Parathyroid adenoma (tissue), 2 donors: ENCODE data around the gene ENPP5.
"Not testable (repeated sequence)": the region's sequence is repeated elsewhere in the genome, so short reads cannot be mapped to it uniquely, and the experiment has no call there.

ENCODE experiments used
- H2AFZ ChIP-seq: fragments of 300-600 bp; sonication (generic); one replicate; pipeline ENCODE4 v1.7.0; 2017; ENCODE audit warnings: antibody characterized with exemption, mild to moderate bottlenecking
- H3K27ac ChIP-seq: fragments of 300-600 bp; sonication (generic); one replicate; pipeline ENCODE4 v1.7.0; 2017
- H3K27me3 ChIP-seq: fragments of 300-600 bp; sonication (generic); one replicate; pipeline ENCODE4 v1.7.0; 2017; ENCODE audit warnings: low read length; ENCODE audit not compliant: control insufficient read depth, insufficient read depth
- H3K36me3 ChIP-seq: fragments of 300-600 bp; sonication (generic); one replicate; pipeline ENCODE4 v1.7.0; 2017; ENCODE audit warnings: low read length; ENCODE audit not compliant: control insufficient read depth, insufficient read depth
- H3K4me1 ChIP-seq: fragments of 300-600 bp; sonication (generic); one replicate; pipeline ENCODE4 v1.7.0; 2017; ENCODE audit warnings: control low read depth
- H3K4me2 ChIP-seq: fragments of 300-600 bp; sonication (generic); one replicate; pipeline ENCODE4 v1.7.0; 2017; ENCODE audit warnings: low read length
- H3K4me3 ChIP-seq: fragments of 300-600 bp; sonication (generic); one replicate; pipeline ENCODE4 v1.7.0; 2017; ENCODE audit warnings: low read depth, low read length
- H3K79me2 ChIP-seq: fragments of 300-600 bp; sonication (generic); one replicate; pipeline ENCODE4 v1.7.0; 2017; ENCODE audit warnings: control low read depth
- H3K9ac ChIP-seq: fragments of 300-600 bp; sonication (generic); one replicate; pipeline ENCODE4 v1.7.0; 2017; ENCODE audit warnings: mild to moderate bottlenecking
- H3K9me3 ChIP-seq: fragments of 300-600 bp; sonication (generic); one replicate; pipeline ENCODE4 v1.7.0; 2017; ENCODE audit warnings: low read length; ENCODE audit not compliant: control insufficient read depth
- TF ChIP-seq, protein P1 (sequence below): fragments of 300-600 bp; sonication (generic); IDR thresholded peaks from one replicate; pipeline ENCODE4 v1.7.0; 2017; ENCODE audit warnings: antibody characterized with exemption, mild to moderate bottlenecking
- donor health status: primary hyperparathyroidism.

Gene ENPP5

DNA sequence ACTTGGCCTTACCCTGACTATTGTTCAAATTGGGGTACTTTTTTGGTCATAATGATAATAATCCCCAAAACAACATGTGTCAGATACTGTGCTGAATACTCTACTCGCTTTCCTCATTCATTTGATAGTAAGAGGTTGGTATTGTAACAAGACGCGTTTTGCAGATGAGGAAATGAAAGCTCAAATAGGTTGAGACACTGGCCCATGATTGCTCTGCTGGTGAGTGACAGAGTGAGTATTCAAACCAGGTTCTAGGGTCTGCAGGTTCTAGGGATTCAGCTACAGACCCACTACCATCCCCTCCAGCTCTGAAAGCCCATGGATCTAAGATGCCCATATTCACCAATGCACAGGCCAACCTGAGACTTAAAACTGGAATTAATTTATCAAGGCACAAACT lies 42.3 kb downstream of the ENPP5 start:
- Histone ChIP-seq H3K36me3 (no peaks in the 10 kb centered on the region), H3K9me3 (no peaks in the 10 kb centered on the region), H2AFZ (no peak overlapping the region), H3K4me2 (no peak overlapping the region), H3K27ac (no peak overlapping the region), H3K4me3 (no peak overlapping the region), H3K4me1 (no peaks in the 10 kb centered on the region), H3K79me2 (peaks cover 7% of the 10 kb centered on the region), H3K27me3 (no peaks in the 10 kb centered on the region), H3K9ac (no peak overlapping the region)
- TF ChIP-seq, protein P1, sequence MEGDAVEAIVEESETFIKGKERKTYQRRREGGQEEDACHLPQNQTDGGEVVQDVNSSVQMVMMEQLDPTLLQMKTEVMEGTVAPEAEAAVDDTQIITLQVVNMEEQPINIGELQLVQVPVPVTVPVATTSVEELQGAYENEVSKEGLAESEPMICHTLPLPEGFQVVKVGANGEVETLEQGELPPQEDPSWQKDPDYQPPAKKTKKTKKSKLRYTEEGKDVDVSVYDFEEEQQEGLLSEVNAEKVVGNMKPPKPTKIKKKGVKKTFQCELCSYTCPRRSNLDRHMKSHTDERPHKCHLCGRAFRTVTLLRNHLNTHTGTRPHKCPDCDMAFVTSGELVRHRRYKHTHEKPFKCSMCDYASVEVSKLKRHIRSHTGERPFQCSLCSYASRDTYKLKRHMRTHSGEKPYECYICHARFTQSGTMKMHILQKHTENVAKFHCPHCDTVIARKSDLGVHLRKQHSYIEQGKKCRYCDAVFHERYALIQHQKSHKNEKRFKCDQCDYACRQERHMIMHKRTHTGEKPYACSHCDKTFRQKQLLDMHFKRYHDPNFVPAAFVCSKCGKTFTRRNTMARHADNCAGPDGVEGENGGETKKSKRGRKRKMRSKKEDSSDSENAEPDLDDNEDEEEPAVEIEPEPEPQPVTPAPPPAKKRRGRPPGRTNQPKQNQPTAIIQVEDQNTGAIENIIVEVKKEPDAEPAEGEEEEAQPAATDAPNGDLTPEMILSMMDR, result no peak

DNA sequence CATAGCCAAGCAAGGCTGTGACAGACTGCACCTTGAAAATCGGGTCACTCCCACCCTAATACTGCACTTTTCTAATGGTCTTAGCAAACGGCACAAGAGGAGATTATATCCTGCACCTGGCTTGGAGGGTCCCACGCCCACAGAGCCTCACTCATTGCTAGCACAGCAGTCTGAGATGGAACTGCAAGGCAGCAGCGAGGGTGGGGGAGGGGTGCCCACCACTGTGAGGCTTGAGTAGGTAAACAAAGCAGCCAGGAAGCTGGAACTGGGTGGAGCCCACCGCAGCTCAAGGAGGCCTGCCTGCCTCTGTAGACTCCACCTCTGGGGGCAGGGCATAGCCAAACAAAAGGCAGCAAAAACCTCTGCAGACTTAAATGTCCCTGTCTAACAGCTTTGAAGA lies 51.1 kb downstream of the ENPP5 start:
- H3K9ac ChIP-seq, H3K4me3 ChIP-seq, H3K27ac ChIP-seq, H3K4me2 ChIP-seq, H3K4me1 ChIP-seq, H3K79me2 ChIP-seq, H2AFZ ChIP-seq, H3K27me3 ChIP-seq, H3K36me3 ChIP-seq, H3K9me3 ChIP-seq: not testable (repeated sequence)

DNA sequence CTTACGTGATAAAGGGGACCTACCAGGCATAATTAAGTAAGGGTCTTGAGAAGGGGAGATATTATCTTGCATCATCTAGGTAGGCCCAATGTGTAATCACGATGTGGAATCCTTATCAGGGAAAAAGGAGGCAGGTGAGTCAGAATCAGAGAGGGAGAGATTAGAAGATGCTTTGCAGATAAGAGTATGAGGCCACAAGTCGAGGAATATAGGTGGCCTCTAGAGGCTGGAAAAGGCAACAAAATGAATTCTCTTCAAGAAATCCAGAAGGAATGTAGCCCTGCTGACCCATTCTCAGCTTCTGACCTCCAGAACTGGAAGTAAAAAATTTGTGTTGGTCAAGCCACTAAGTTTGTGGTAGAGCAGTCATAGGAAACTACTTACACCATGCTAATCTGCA lies 51.9 kb downstream of the ENPP5 start:
- no peak overlapping the region for H3K4me3 ChIP-seq
- H2AFZ ChIP-seq, result no peak overlapping the region
- H3K4me2 ChIP-seq, result no peak overlapping the region
- H3K4me1 ChIP-seq, result no peaks in the 10 kb centered on the region
- no peak overlapping the region for H3K27ac ChIP-seq
- TF ChIP-seq, protein P1, result no peak
- no peak overlapping the region for H3K9ac ChIP-seq
- no peaks in the 10 kb centered on the region for H3K27me3 ChIP-seq
- no peaks in the 10 kb centered on the region for H3K36me3 ChIP-seq
- no peaks in the 10 kb centered on the region for H3K9me3 ChIP-seq
- H3K79me2 ChIP-seq, result peaks cover 4% of the 10 kb centered on the region

DNA sequence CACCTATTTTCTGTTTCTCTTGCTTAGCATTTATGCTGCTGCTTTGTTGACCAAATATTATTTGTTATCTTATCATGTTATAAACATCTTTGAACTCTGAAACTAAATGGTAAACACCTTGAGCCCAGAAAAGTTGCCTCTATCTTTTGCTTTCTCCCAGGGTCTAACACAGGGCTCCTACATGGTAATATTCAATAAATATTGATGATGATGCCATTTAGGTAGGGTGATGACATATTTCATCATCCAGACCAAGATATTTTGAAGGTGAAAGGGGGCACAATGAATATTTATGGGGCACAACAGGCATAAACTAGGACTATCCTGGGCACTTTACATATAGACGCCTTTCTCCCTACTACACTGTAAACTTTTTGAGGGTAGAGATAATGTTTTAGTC lies 52.6 kb downstream of the ENPP5 start:
- Histone ChIP-seq H3K4me1 (no peaks in the 10 kb centered on the region), H3K4me2 (no peak overlapping the region), H3K79me2 (peaks cover 4% of the 10 kb centered on the region), H3K36me3 (no peaks in the 10 kb centered on the region), H2AFZ (no peak overlapping the region), H3K27ac (no peak overlapping the region), H3K9me3 (no peaks in the 10 kb centered on the region), H3K9ac (no peak overlapping the region), H3K27me3 (no peaks in the 10 kb centered on the region), H3K4me3 (no peak overlapping the region)
- TF ChIP-seq, protein P1, result no peak

DNA sequence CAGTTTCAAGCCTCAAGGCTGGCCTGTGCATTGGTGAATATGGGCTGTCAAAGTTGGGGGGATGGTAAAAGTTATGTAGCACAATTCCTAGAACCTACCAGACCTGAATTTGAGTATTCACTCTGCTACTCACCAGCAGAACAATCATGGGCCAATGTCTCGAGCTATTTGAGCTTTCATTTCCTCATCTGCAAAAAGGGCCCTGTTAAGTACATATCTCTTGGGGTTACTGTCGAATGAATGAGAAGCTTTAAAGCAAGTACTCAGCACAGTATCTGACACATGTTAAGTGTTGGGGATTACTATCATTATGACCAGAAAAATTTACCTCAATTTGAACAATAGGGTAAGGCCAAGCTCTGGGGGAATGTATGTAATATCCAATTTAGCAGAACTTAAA lies 54.5 kb downstream of the ENPP5 start:
- Histone ChIP-seq H3K27me3 (no peaks in the 10 kb centered on the region), H3K79me2 (no peaks in the 10 kb centered on the region), H2AFZ (no peak overlapping the region), H3K9ac (no peak overlapping the region), H3K36me3 (no peaks in the 10 kb centered on the region), H3K27ac (no peak overlapping the region), H3K4me3 (no peak overlapping the region), H3K4me2 (no peak overlapping the region), H3K9me3 (no peaks in the 10 kb centered on the region), H3K4me1 (no peaks in the 10 kb centered on the region)
- TF ChIP-seq, protein P1, result no peak
